Heart left ventricle (tissue), 16 donors: ENCODE measurements around the gene SIN3A. TPM values are rescaled to one million over a fixed set of nuclear protein-coding genes. Genes with fewer than 3 reads are reported as not detected.

Experiments used
- ATAC-seq, 4 donors: fragments of 200-7000 bp; cut with Tn5 transposase; one replicate each; pipeline ENCODE4 v1.9.1; 2020 to 2022; ENCODE audit warnings: moderate library complexity in 4 of 4, mild to moderate bottlenecking in 3 of 4, moderate number of reproducible peaks in 1 of 4
- DNase-seq, 5 donors: peaks; one replicate each; pipeline ENCODE4 v3.0.0-alpha.2; 2020
- H3K27ac ChIP-seq, 12 donors: fragments of 200-600 bp; sonication (generic) in 4 of 12; one replicate each; pipeline versions ENCODE4 v1.5.0 to v1.8.0; 2016 to 2022; ENCODE audit warnings: mild to moderate bottlenecking in 2 of 12
- H3K27me3 ChIP-seq, 9 donors: fragments of 200-600 bp; sonication (generic) in 2 of 9; one replicate each; pipeline versions ENCODE4 v1.5.1 to v1.8.0; 2016 to 2022; ENCODE audit warnings: mild to moderate bottlenecking in 3 of 9
- H3K36me3 ChIP-seq, 9 donors: fragments of 200-600 bp; sonication (generic) in 2 of 9; one replicate each; pipeline versions ENCODE4 v1.5.0 to v1.8.0; 2018 to 2022; ENCODE audit warnings: mild to moderate bottlenecking in 2 of 9
- H3K4me1 ChIP-seq, 12 donors: fragments of 200-600 bp; sonication (generic) in 4 of 12; one replicate each; pipeline versions ENCODE4 v1.5.0 to v1.8.0; 2016 to 2022; ENCODE audit warnings: mild to moderate bottlenecking in 3 of 12
- H3K4me3 ChIP-seq, 12 donors: fragments of 200-600 bp; sonication (generic) in 4 of 12; one replicate each; pipeline versions ENCODE4 v1.5.0 to v1.8.0; 2017 to 2022; ENCODE audit warnings: mild to moderate bottlenecking in 9 of 12, moderate library complexity in 4 of 12
- H3K9me3 ChIP-seq, 12 donors: fragments of 200-600 bp; sonication (generic) in 4 of 12; one replicate each; pipeline versions ENCODE4 v1.5.0 to v1.8.0; 2016 to 2022; ENCODE audit warnings: mild to moderate bottlenecking in 1 of 12
- CTCF ChIP-seq, 12 donors: fragments of 200-600 bp; sonication (generic) in 4 of 12; IDR thresholded peaks; one replicate each; pipeline versions ENCODE4 v1.5.0 to v1.8.0; 2018 to 2022; ENCODE audit warnings: antibody characterized with exemption in 12 of 12, mild to moderate bottlenecking in 5 of 12
- POLR2A ChIP-seq, 2 donors: fragments of 450-650 bp; IDR thresholded peaks; one replicate each; pipeline ENCODE4 v1.6.1; 2017; ENCODE audit warnings: antibody characterized with exemption in 2 of 2, mild to moderate bottlenecking in 2 of 2, moderate library complexity in 2 of 2
- WGBS, 4 donors: extraction: QIAGEN DNeasy Blood & Tissue Kit in 2 of 4; methylation state at CpG; one replicate each; pipeline versions ENCODE4 v1.1.5 to v1.1.7; 2013 to 2018; 5-methylcytosine and 5-hydroxymethylcytosine counted together
- intact Hi-C, 10 donors: fragments of 100-400 bp; cut with DNase I; formaldehyde crosslinking; loops; one replicate each; pipeline versions ENCODE4 v1.11.1 to v1.14.2; 2022
- polyA plus RNA-seq, 2 donors: library from polyadenylated mRNA; stranded (reverse); fragments of 200-250 nt; gene quantifications; one replicate each; pipeline ENCODE4 v1.2.3, GENCODE V29; 2013
- total RNA-seq, 9 donors: library from RNA; depleted of rRNA in 2 of 9; stranded (reverse); fragments of >200 nt in 2 of 9; fragmentation: NEBNext Ultra II Directional in 3 of 9; extraction: Animal tissue kit (Norgen Biotek cat#: 25700) in 3 of 9; gene quantifications; one replicate each; pipeline versions ENCODE4 v1.1.0 to v1.2.4, GENCODE V29; 2016 to 2023
- donor health status: ischemic (EF 13 %, LVEDD 7.1; RV severe dilation, severe dysfunction).
- donor health status: healthy with polysubstance abuse.
- donor health status: DM: no; HTN: yes; CAD: no.
- donor health status: DM: no; HTN: no; CAD: no.
- donor health status: ischemic (EF 25% LVEDD 6.9; RV normal size, moderate dysfunction).
- donor health status: ischemic (EF 25% LVEDD 5.7; RV mildly dilated, moderate dysfunction).
- donor health status: healthy.
- donor health status: DM: yes; HTN: yes; CAD: no.
- donor health status: ischemic (EF 35%, LVEDD 5.7; RV mildly dilated, moderate dysfunction).
- donor health status: nonischemic (EF 11% LVEDD 7.7; RV severe dilation, severe dysfunction).
- donor health status: DM: yes; HTN: yes; CAD: no.
- donor health status: PGD.
- donor health status: ischemic (EF 29% LVEDD 5.4; RV normal size, mild dysfunction).
- donor health status: nonischemic (EF 23%, LVEDD 6.1; RV moderate dilation, normal function).

Gene SIN3A
- total and polyA plus RNA-seq, 11 donors = 5.6 to 43.5 (median 31.3) TPM

- Histone ChIP-seq H3K4me1 (peaks cover 4 to 43% (median 26%) of the 10 kb centered on the region in 12 donors), H3K9me3 (no peaks in the 10 kb centered on the region), H3K4me3 (peak overlapping the region; percentile 50 to 97 (median 95)), H3K36me3 (no peaks in the 10 kb centered on the region), H3K27ac (peak overlapping the region; percentile 66 to 100 (median 98)), H3K27me3 (no peaks in the 10 kb centered on the region)
- intact Hi-C loops = loop anchor here in 7 of 10 donors (5.0 to 10.0 kb wide), 7 partner anchors 86 to 411 kb away; partner anchors contain the start of genes MAN2C1 (in 6 of the 7), IMP3 (in 3 of the 7), PTPN9 (in 2 of the 7) and SNUPN (in 2 of the 7)
- DNase-seq (peak; percentile 36 to 71 (median 55)), ATAC-seq (no peak)
- TF ChIP-seq POLR2A (IDR thresholded peaks at IDR 0.05) = no peak
- peak in 3 of 12 donors; percentile 11 to 30 (median 14) for TF ChIP-seq CTCF (IDR thresholded peaks at IDR 0.05)
- 0 to 1% (median 1%) methylated on average over 23 to 38 of the region's 38 CpGs for WGBS, 4 donors
These were observed 1.6 kb upstream of the SIN3A start for GRCh38 chr15:75452865-75453702.

- intact Hi-C loops = loop anchor here in 7 of 10 donors (5.0 to 10.0 kb wide), 7 partner anchors 85 to 410 kb away; partner anchors contain the start of genes MAN2C1 (in 6 of the 7), IMP3 (in 3 of the 7), PTPN9 (in 2 of the 7) and SNUPN (in 2 of the 7)
- 0 to 1% (median 0%) methylated on average over 16 of the region's 16 CpGs for WGBS, 4 donors
These were observed 924 bp upstream of the SIN3A start for GRCh38 chr15:75452364-75452864.

GRCh38 chr15:75451202-75451673, 252 bp downstream of the SIN3A start:
- Histone ChIP-seq H3K4me3 (peak overlapping the region; percentile 48 to 97 (median 90)), H3K27ac (peak overlapping the region; percentile 89 to 100 (median 96)), H3K27me3 (no peaks in the 10 kb centered on the region), H3K9me3 (no peaks in the 10 kb centered on the region), H3K36me3 (peaks cover 0 to 13% (median 0%) of the 10 kb centered on the region in 9 donors), H3K4me1 (peaks cover 4 to 55% (median 25%) of the 10 kb centered on the region in 12 donors)
- DNase-seq (no peak), ATAC-seq (no peak)
- intact Hi-C loops = loop anchor here in 7 of 10 donors (1.0 to 10.0 kb wide), 9 partner anchors 83 to 409 kb away; partner anchors contain the start of genes MAN2C1 (in 7 of the 7), IMP3 (in 3 of the 7), SNUPN (in 3 of the 7) and PTPN9 (in 2 of the 7)
- TF ChIP-seq POLR2A (IDR thresholded peaks at IDR 0.05) (no peak), CTCF (IDR thresholded peaks at IDR 0.05) (peak in 1 of 12 donors; percentile 4)
- 0 to 1% (median 0%) methylated on average over 2 to 45 of the region's 45 CpGs for WGBS, 4 donors

More at GRCh38 chr15:75452364-75452864, 924 bp upstream of the SIN3A start:
- DNase-seq (peak; percentile 85 to 91 (median 87)), ATAC-seq (peak in 3 of 4 donors; percentile 15 to 33 (median 19))
- peaks cover 4 to 50% (median 26%) of the 10 kb centered on the region in 12 donors for H3K4me1 ChIP-seq
- peak overlapping the region; percentile 50 to 97 (median 95) for H3K4me3 ChIP-seq
- H3K27me3 ChIP-seq = no peaks in the 10 kb centered on the region
- H3K27ac ChIP-seq = peak overlapping the region; percentile 66 to 100 (median 98)
- H3K36me3 ChIP-seq = peaks cover 0 to 4% (median 0%) of the 10 kb centered on the region in 9 donors
- H3K9me3 ChIP-seq = no peaks in the 10 kb centered on the region
- TF ChIP-seq CTCF (IDR thresholded peaks at IDR 0.05) = no peak
- TF ChIP-seq POLR2A (IDR thresholded peaks at IDR 0.05) = no peak
